Uterus (tissue), 4 donors: ENCODE results near the gene GPR78. TPM values are rescaled to one million over a fixed set of nuclear protein-coding genes. Genes with fewer than 3 reads are reported as not detected.
A peak's percentile ranks its signal among the peaks of the same experiment; 100 is the strongest.

Experiments
- DNase-seq, 2 donors: peaks; one replicate each; pipeline ENCODE4 v3.0.0-alpha.2; 2019 to 2020
- H3K27ac ChIP-seq, 2 donors: fragments of 200-600 bp; sonication (generic); 1 replicate in 1 of 2; 2 replicates in 1 of 2; pipeline ENCODE4 v1.5.1; 2016 to 2018
- H3K27me3 ChIP-seq, 2 donors: fragments of 200-600 bp; sonication (generic); one replicate each; pipeline ENCODE4 v1.5.1; 2018 to 2019; ENCODE audit warnings: control low read depth in 1 of 2
- H3K36me3 ChIP-seq, 2 donors: fragments of 200-600 bp; sonication (generic); one replicate each; pipeline ENCODE4 v1.5.1; 2019; ENCODE audit warnings: control low read depth in 1 of 2
- H3K4me1 ChIP-seq, 2 donors: fragments of 200-600 bp; sonication (generic); one replicate each; pipeline ENCODE4 v1.5.1; 2018 to 2019; ENCODE audit warnings: control low read depth in 1 of 2
- H3K4me3 ChIP-seq, 2 donors: fragments of 200-600 bp; sonication (generic); 1 replicate in 1 of 2; 2 replicates in 1 of 2; pipeline ENCODE4 v1.5.1; 2018 to 2019; ENCODE audit warnings: mild to moderate bottlenecking in 1 of 2
- H3K9me3 ChIP-seq, 2 donors: fragments of 200-600 bp; sonication (generic); one replicate each; pipeline ENCODE4 v1.5.1; 2019; ENCODE audit warnings: control low read depth in 1 of 2
- POLR2A ChIP-seq, 2 donors: fragments of 450-650 bp; IDR thresholded peaks; one replicate each; pipeline ENCODE4 v1.6.1; 2016; ENCODE audit warnings: antibody characterized with exemption in 2 of 2, mild to moderate bottlenecking in 1 of 2, moderate library complexity in 1 of 2
- intact Hi-C: fragments of 100-400 bp; cut with DNase I; formaldehyde crosslinking; loops from one replicate; pipeline ENCODE4 v1.15.1; 2023; ENCODE audit warnings: low total_unique reads
- total RNA-seq, 4 donors: library from RNA; depleted of rRNA in 3 of 4; stranded (reverse); fragments of >200 nt in 3 of 4; gene quantifications; one replicate each; pipeline versions ENCODE4 v1.1.0 to v1.2.4, GENCODE V29; 2014 to 2023
- TF ChIP-seq, protein P1 (sequence below), 4 experiments: fragments of 200-600 bp in 2 of 4; fragments of 450-650 bp in 2 of 4; sonication (generic) in 2 of 4; IDR thresholded peaks; one replicate each; pipeline ENCODE4 v1.5.1; 2016 to 2019; ENCODE audit warnings: antibody characterized with exemption in 4 of 4, mild to moderate bottlenecking in 2 of 4, moderate library complexity in 1 of 4
- donor health status: DM: yes; HTN: yes; CAD: no.

Gene GPR78
- total RNA-seq, 4 donors from 2014 or later: 0.43 to 2.1 TPM; not detected in 2

- intact Hi-C loops: no loop called here
- Histone ChIP-seq H3K36me3 (no peaks in the 10 kb centered on the region), H3K27ac (peak overlapping the region in 1 of 2 donors; percentile 48), H3K27me3 (no peaks in the 10 kb centered on the region), H3K4me3 (no peak overlapping the region), H3K4me1 (no peaks in the 10 kb centered on the region), H3K9me3 (no peaks in the 10 kb centered on the region)
- no peak for DNase-seq
- no peak for TF ChIP-seq POLR2A (IDR thresholded peaks at IDR 0.05)
- TF ChIP-seq, protein P1, sequence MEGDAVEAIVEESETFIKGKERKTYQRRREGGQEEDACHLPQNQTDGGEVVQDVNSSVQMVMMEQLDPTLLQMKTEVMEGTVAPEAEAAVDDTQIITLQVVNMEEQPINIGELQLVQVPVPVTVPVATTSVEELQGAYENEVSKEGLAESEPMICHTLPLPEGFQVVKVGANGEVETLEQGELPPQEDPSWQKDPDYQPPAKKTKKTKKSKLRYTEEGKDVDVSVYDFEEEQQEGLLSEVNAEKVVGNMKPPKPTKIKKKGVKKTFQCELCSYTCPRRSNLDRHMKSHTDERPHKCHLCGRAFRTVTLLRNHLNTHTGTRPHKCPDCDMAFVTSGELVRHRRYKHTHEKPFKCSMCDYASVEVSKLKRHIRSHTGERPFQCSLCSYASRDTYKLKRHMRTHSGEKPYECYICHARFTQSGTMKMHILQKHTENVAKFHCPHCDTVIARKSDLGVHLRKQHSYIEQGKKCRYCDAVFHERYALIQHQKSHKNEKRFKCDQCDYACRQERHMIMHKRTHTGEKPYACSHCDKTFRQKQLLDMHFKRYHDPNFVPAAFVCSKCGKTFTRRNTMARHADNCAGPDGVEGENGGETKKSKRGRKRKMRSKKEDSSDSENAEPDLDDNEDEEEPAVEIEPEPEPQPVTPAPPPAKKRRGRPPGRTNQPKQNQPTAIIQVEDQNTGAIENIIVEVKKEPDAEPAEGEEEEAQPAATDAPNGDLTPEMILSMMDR (IDR thresholded peaks at IDR 0.05): no peak
Measured at GRCh38 chr4:8534611-8535010, 45.6 kb upstream of the GPR78 start.

DNA sequence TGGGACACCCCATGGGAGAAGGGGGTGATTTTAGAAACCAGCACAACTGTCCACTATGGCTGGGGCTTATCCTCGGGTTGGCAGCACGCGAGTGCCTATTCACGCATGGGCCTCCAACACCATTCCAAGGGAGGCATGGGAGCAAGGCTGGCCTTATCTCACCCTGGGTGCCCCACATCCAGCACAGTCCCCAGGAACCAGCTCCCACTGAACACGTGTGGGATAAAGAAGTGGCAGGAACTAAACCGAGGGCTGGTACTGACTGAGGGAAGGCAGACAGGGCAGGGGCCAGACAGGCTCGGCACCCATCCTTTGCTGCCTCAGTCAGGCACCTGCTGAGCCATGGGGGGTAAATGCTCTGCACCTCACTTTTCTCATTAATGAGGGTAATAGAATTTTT lies 43.7 kb upstream of the GPR78 start:
- Histone ChIP-seq H3K4me1 (no peaks in the 10 kb centered on the region), H3K36me3 (no peaks in the 10 kb centered on the region), H3K27me3 (no peaks in the 10 kb centered on the region), H3K27ac (no peak overlapping the region), H3K9me3 (no peaks in the 10 kb centered on the region), H3K4me3 (no peak overlapping the region)
- DNase-seq: no peak
- TF ChIP-seq POLR2A (IDR thresholded peaks at IDR 0.05): no peak
- TF ChIP-seq, protein P1 (IDR thresholded peaks at IDR 0.05): no peak
- intact Hi-C loops: no loop called here

DNA sequence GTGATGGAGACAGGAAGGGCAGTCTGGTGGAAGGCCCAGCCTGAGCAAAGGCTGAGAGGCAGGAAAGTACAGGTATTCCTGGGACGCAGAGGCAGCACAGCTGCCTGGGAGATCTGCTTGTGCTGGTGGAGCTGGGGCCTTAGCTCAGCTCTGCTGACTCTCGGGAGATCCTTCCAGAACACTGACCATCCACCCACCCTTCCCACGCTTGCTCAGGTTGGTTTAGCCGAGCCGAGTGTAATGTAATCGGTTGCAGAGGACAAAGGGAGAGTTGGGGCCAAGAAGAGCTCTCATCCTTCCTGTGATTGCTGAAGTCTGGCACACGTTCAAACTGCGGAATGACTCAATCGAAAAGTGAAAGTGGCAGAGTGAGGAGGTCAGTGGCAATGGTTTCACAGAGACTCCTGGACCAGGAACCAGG lies 43.1 kb upstream of the GPR78 start:
- no peak overlapping the region for H3K27ac ChIP-seq
- H3K4me3 ChIP-seq: no peak overlapping the region
- no peaks in the 10 kb centered on the region for H3K36me3 ChIP-seq

DNA sequence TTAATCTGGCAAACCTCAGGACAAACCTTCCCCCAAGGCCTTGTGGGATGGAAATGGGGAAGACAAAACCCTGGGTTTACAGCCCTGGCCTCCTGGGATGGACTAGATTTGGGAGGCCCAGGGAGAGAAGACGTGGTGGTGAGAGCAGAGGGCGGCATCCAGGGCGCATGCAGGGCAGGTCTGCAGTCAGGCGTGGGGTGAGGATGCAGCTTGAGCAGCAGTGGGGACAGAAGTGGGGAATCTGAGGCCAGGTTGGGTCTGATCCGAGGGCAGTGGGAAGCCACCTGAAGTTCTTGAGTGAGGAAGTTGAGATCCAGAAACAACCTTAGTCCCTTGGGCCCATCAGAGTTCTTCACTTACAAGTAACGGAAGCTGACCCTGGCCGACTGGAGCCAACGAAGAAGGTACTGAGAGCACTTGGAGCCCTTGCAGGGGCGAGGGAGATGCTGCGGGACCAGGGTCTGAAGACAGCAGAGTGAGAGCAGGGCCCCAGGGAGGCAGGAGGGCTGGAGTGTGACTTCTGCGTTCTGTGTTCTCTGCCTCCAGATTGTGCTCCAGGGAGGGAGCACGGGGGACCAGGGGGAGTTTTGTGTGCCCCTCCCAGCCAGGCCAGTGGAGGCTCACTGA lies 42.0 kb upstream of the GPR78 start:
- H3K27me3 ChIP-seq: no peaks in the 10 kb centered on the region
- no peaks in the 10 kb centered on the region for H3K4me1 ChIP-seq
- H3K27ac ChIP-seq: no peak overlapping the region
- H3K9me3 ChIP-seq: no peaks in the 10 kb centered on the region
- DNase-seq: no peak
- intact Hi-C loops: no loop called here
- H3K4me3 ChIP-seq: no peak overlapping the region
- no peaks in the 10 kb centered on the region for H3K36me3 ChIP-seq
- TF ChIP-seq, protein P1 (IDR thresholded peaks at IDR 0.05): no peak
- no peak for TF ChIP-seq POLR2A (IDR thresholded peaks at IDR 0.05)

More for the DNA sequence above, 43.1 kb upstream of the GPR78 start:
- intact Hi-C loops: no loop called here
- Histone ChIP-seq H3K9me3 (no peaks in the 10 kb centered on the region), H3K27me3 (no peaks in the 10 kb centered on the region), H3K4me1 (no peaks in the 10 kb centered on the region)
- DNase-seq: peak; percentile 59 to 70
- no peak for TF ChIP-seq POLR2A (IDR thresholded peaks at IDR 0.05)

DNA sequence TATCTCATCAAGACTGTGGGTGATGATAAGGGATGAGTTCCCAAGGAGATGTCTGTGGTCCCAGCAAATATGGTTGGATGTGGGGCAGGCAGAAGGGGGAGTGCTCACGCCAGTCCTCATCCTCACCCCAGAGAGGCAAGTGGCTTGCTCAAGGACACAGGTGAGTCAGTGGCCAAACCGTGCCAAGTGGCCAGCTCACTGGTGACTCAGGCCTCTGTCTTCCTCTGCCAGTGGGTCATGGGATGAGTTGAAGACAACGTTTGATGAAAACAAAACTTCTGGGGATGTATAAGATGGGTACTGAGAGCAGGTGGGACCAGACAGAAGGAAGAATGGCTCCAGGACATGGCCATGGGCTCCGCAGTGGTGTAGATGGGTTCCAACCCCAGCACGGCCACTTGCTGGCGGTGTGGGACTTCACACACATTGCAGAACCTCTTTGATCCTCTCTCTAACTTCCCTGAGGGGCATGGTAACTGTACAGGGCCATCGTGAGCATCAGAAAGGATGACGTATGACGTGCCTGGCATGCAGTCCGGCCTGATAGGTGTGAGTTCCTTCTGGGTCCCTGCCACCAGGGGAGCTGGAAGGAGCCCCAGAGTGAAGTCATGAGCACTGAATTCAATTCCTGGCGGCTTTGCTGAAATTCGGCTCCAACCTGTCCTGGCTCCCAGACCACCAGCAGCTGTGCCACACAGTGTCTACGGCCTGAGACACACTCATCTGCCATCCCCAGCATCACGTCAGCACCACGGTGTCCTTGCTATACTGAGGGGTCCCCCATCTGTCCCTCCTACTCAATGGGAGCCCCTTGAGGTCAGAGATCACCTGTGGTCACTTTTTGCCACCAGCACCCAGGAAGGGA lies 41.3 kb upstream of the GPR78 start:
- Histone ChIP-seq H3K9me3 (no peaks in the 10 kb centered on the region), H3K27ac (no peak overlapping the region), H3K4me1 (no peaks in the 10 kb centered on the region), H3K36me3 (no peaks in the 10 kb centered on the region), H3K4me3 (no peak overlapping the region), H3K27me3 (no peaks in the 10 kb centered on the region)
- TF ChIP-seq, protein P1 (IDR thresholded peaks at IDR 0.05): no peak
- TF ChIP-seq POLR2A (IDR thresholded peaks at IDR 0.05): no peak
- no peak for DNase-seq
- intact Hi-C loops: no loop called here
